Fibroblast of mammary gland (primary cell): ENCODE measurements around the gene TBX10.
"Not testable (repeated sequence)": the region's sequence is repeated elsewhere in the genome, so short reads cannot be mapped to it uniquely, and the experiment has no call there.

ENCODE experiments used
- DNase-seq: peaks from one replicate; pipeline ENCODE4 v3.0.0-alpha.2; 2010; ENCODE audit warnings: low read depth
- H3K4me3 ChIP-seq: 2 replicates; pipeline ENCODE4 v1.5.1; 2011; ENCODE audit warnings: low read depth, mild to moderate bottlenecking, low read length, moderate library complexity; ENCODE audit not compliant: control insufficient read depth
- CTCF ChIP-seq: conservative IDR thresholded peaks from 2 replicates; pipeline ENCODE4 v1.5.1; 2011; ENCODE audit warnings: low read depth, low read length, inconsistent platforms; ENCODE audit not compliant: control insufficient read depth, insufficient read depth

The TBX10 gene

DNA sequence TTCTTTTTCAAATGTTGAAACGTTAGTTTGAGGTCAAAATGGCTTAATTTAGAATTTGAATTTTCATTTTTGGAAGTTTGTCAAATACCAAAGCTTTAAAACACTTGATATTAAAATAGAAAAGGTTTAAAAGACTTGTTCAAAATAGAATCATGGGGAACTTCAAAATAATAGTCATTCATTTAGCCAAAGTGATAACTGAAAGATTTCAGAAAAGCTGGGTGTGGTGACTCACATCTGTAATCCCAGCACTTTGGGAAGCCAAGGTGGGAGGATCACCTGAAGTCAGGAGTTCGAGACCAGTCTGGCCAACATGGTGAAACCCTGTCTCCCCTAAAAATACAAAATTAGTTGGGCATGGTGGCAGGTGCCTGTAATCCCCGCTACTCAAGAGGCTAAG is 45.1 kb downstream of the TBX10 start:
- no peak for TF ChIP-seq CTCF
- H3K4me3 ChIP-seq: no peak overlapping the region
- DNase-seq: no peak

GRCh38 chr11:67593565-67593905 is 46.0 kb downstream of the TBX10 start:
- H3K4me3 ChIP-seq: no peak overlapping the region
- no peak for TF ChIP-seq CTCF
- DNase-seq: no peak

GRCh38 chr11:67592880-67593564 is 46.5 kb downstream of the TBX10 start:
- no peak for DNase-seq
- no peak overlapping the region for H3K4me3 ChIP-seq
- no peak for TF ChIP-seq CTCF

DNA sequence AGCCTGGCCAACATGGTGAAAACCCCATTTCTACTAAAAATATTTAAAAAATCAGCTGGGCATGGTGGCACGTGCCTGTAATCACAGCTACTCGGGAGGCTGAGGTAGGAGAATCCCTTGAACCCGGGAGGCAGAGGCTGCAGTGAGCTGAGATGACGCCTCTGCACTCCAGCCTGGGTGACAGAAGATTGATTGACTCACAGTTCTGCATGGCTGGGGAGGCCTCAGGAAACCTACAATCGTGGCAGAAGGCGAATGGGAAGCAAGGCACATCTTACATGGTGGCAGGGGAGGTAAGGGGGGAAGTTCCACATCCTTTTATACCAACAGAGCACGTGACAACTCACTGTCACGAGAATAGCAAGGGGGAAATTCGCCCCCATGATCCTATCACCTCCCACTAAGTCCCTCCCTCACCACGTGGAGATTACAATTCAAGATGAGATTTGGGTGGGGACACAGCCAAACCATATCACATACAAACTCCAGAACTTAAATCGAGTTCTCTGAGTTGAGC is 50.6 kb downstream of the TBX10 start:
- not testable (repeated sequence) for H3K4me3 ChIP-seq, DNase-seq

DNA sequence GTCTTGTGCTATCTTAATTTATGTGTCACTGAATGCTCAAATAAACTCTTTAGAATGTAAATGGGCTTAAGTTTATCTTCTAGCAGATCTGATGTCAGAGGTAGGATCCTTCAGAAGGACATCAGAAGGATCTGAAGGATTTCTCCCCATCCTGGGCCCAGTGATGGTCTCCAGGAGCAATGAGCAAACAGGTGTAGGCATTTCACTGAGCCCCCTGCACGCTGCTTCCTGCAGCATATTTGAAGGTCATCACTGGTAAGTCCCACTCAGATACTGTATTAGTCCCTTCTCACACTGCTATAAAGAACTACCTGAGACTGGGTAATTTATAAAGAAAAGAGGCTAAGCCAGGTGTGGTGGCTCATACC is 51.4 kb downstream of the TBX10 start:
- TF ChIP-seq CTCF: no peak
- H3K4me3 ChIP-seq: no peak overlapping the region
- no peak for DNase-seq

DNA sequence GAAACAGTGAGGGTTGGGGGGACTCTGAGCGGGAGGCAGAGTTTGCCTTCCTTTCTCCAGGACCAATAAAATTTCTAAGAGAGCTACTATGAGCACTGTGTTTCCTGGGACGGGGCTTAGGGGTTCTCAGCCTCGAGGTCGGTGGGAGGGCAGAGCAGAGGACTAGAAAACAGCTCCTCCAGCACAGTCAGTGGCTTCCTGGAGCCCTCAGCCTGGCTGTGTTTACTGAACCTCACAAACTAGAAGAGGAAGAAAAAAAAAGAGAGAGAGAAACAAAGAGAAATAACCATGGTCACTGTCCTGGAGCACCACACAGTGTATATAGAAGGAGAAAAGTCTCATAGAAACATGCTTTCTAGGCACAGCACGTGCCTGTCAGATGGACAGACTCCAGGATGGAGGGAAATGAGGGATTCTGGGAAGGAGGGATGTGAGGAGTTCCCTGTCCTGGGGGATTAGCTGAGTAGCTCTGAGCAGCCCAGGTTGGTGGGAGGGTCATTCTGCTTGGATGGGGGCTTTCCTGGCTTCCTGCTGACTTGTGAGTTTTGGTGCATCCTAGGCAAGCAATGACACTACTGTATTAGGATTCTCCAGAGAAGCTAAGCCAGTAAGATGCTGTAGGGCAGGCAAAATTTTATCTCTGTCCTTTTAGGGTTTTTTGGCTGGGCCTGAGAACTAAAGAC is 52.9 kb downstream of the TBX10 start:
- no peak for TF ChIP-seq CTCF
- DNase-seq: no peak
- no peak overlapping the region for H3K4me3 ChIP-seq

GRCh38 chr11:67585911-67586310 is 53.7 kb downstream of the TBX10 start:
- H3K4me3 ChIP-seq: no peak overlapping the region
- TF ChIP-seq CTCF: no peak
- DNase-seq: no peak
